IMR-90 (cell line): ENCODE data around the gene SPCS2. TPM values are rescaled to one million over a fixed set of nuclear protein-coding genes. Genes with fewer than 3 reads are reported as not detected.
A peak's percentile ranks its signal among the peaks of the same experiment; 100 is the strongest.

Experiments used
- ATAC-seq: fragments of 200-7000 bp; cut with Tn5 transposase; 2 replicates; pipeline ENCODE4 v1.9.1; 2020; ENCODE audit warnings: low read depth, mild to moderate bottlenecking, moderate library complexity
- BruUV-seq: library from RNA; stranded (reverse); fragments of 400-500 nt; replicated peaks from 2 replicates; lab custom pipeline; 2021; lab: Mats Ljungman, UMichigan
- CTCF ChIA-PET: fragments of 300-600 bp; formaldehyde crosslinking; extraction: SDS; loops from one replicate; lab custom pipeline; 2021; ENCODE audit warnings: antibody characterized with exemption; lab: Yijun Ruan, JAX
- POLR2A ChIA-PET: fragments of 300-600 bp; sonication (Branson Sonifier 250); formaldehyde crosslinking; loops from one replicate; lab custom pipeline; 2022; ENCODE audit warnings: antibody characterized with exemption; ENCODE audit not compliant: unreplicated experiment; lab: Charles Lee
- DNase-seq: peaks from one replicate; pipeline ENCODE4 v3.0.0; 2013
- H2AFZ ChIP-seq: replicated peaks from 2 replicates; pipeline ENCODE3; 2013; ENCODE audit warnings: low read length, mild to moderate bottlenecking; ENCODE audit not compliant: poor library complexity
- H2AK5ac ChIP-seq: 2 replicates; pipeline ENCODE4 v1.6.1; 2013; ENCODE audit warnings: low read depth, low read length, inconsistent platforms
- H2AK9ac ChIP-seq: replicated peaks from 2 replicates; pipeline ENCODE3; 2013; ENCODE audit warnings: mild to moderate bottlenecking, low read depth, low read length, moderate library complexity; ENCODE audit not compliant: poor library complexity
- H2BK120ac ChIP-seq: 2 replicates; pipeline ENCODE4 v1.6.1; 2013; ENCODE audit warnings: low read depth, low read length, inconsistent platforms
- H2BK15ac ChIP-seq: 3 replicates; pipeline ENCODE4 v1.6.1; 2013; ENCODE audit warnings: low read depth, low read length, inconsistent platforms
- H2BK20ac ChIP-seq: 2 replicates; pipeline ENCODE4 v1.6.1; 2013; ENCODE audit warnings: low read depth, mild to moderate bottlenecking, inconsistent platforms, low read length, moderate library complexity
- H2BK5ac ChIP-seq: 2 replicates; pipeline ENCODE4 v1.6.1; 2013; ENCODE audit warnings: mild to moderate bottlenecking, low read depth, low read length, inconsistent platforms; ENCODE audit not compliant: poor library complexity, severe bottlenecking
- H3K14ac ChIP-seq: replicated peaks from 2 replicates; pipeline ENCODE4 v1.6.1; 2013; ENCODE audit warnings: low read depth, low read length, inconsistent platforms
- H3K18ac ChIP-seq: 2 replicates; pipeline ENCODE4 v1.6.1; 2013; ENCODE audit warnings: low read depth, low read length, control low read depth
- H3K23ac ChIP-seq: 2 replicates; pipeline ENCODE4 v1.6.1; 2013; ENCODE audit warnings: low read depth, low read length, inconsistent platforms
- H3K27ac ChIP-seq: 2 replicates; pipeline ENCODE4 v1.5.1; 2013; ENCODE audit warnings: mild to moderate bottlenecking, control low read depth, low read length; ENCODE audit not compliant: insufficient read depth
- H3K27me3 ChIP-seq: 2 replicates; pipeline ENCODE4 v1.6.1; 2013; ENCODE audit warnings: low read length; ENCODE audit not compliant: control insufficient read depth, insufficient read depth
- H3K36me3 ChIP-seq: 2 replicates; pipeline ENCODE4 v1.6.1; 2013; ENCODE audit warnings: low read length, mixed read lengths; ENCODE audit not compliant: control insufficient read depth, insufficient read depth
- H3K4ac ChIP-seq: 2 replicates; pipeline ENCODE4 v1.6.1; 2013; ENCODE audit warnings: low read depth, low read length, inconsistent platforms
- H3K4me1 ChIP-seq: 2 replicates; pipeline ENCODE4 v1.6.1; 2013; ENCODE audit warnings: low read length, mixed read lengths; ENCODE audit not compliant: control insufficient read depth, insufficient read depth
- H3K4me2 ChIP-seq: 2 replicates; pipeline ENCODE4 v1.6.1; 2013; ENCODE audit warnings: low read depth, mild to moderate bottlenecking, control low read depth, low read length, moderate library complexity
- H3K4me3 ChIP-seq: 2 replicates; pipeline ENCODE4 v1.5.1; 2013; ENCODE audit warnings: low read depth, mild to moderate bottlenecking, control low read depth, low read length, moderate library complexity; ENCODE audit not compliant: insufficient read depth
- H3K56ac ChIP-seq: 2 replicates; pipeline ENCODE4 v1.6.1; 2013; ENCODE audit warnings: low read length, inconsistent platforms; ENCODE audit not compliant: insufficient read depth; ENCODE audit errors: extremely low read depth
- H3K79me1 ChIP-seq, 2 experiments: 2 replicates each; pipeline ENCODE4 v1.6.1; 2013; ENCODE audit warnings: low read length in 2 of 2, inconsistent platforms in 1 of 2, low read depth in 1 of 2
- H3K9ac ChIP-seq: 2 replicates; pipeline ENCODE4 v1.6.1; 2013; ENCODE audit warnings: low read depth, low read length, control low read depth
- H3K9me1 ChIP-seq: 2 replicates; pipeline ENCODE4 v1.6.1; 2013; ENCODE audit warnings: low read length, inconsistent platforms; ENCODE audit not compliant: insufficient read depth
- H3K9me3 ChIP-seq: 2 replicates; pipeline ENCODE4 v1.6.1; 2013; ENCODE audit warnings: low read length; ENCODE audit not compliant: control insufficient read depth, insufficient read depth
- H4K20me1 ChIP-seq: 2 replicates; pipeline ENCODE4 v1.6.1; 2013; ENCODE audit warnings: low read length, inconsistent platforms; ENCODE audit not compliant: insufficient read depth
- H4K5ac ChIP-seq: 2 replicates; pipeline ENCODE4 v1.6.1; 2013; ENCODE audit warnings: mild to moderate bottlenecking, low read depth, low read length, control low read depth
- H4K8ac ChIP-seq, 2 experiments: 2 replicates each; pipeline ENCODE4 v1.6.1; 2013; ENCODE audit warnings: low read depth in 2 of 2, low read length in 2 of 2, control low read depth in 1 of 2, inconsistent platforms in 1 of 2
- H4K91ac ChIP-seq: 2 replicates; pipeline ENCODE4 v1.6.1; 2013; ENCODE audit warnings: low read depth, low read length, inconsistent platforms; ENCODE audit not compliant: insufficient read depth
- BHLHE40 ChIP-seq: fragments of 150-350 bp; IDR thresholded peaks from 2 replicates; pipeline ENCODE4 v1.6.1; 2016; ENCODE audit warnings: mild to moderate bottlenecking, low read depth, low read length
- CEBPB ChIP-seq: IDR thresholded peaks from 2 replicates; pipeline ENCODE4 v1.6.1; 2012; ENCODE audit warnings: low read depth, low read length, improper control_type of control experiment
- CHD1 ChIP-seq: IDR thresholded peaks from 2 replicates; pipeline ENCODE4 v1.6.1; 2012; ENCODE audit warnings: low read depth, low read length, improper control_type of control experiment
- POLR2A ChIP-seq: IDR thresholded peaks from 2 replicates; pipeline ENCODE4 v1.6.1; 2012; ENCODE audit warnings: mild to moderate bottlenecking, low read depth, low read length
- RAD21 ChIP-seq: IDR thresholded peaks from 2 replicates; pipeline ENCODE4 v1.6.1; 2012; ENCODE audit warnings: low read length, improper control_type of control experiment
- SMC3 ChIP-seq: fragments of 150-350 bp; IDR thresholded peaks from 2 replicates; pipeline ENCODE4 v1.6.1; 2016; ENCODE audit warnings: low read depth, mild to moderate bottlenecking, antibody characterized with exemption, low read length, moderate library complexity
- WGBS, 2 experiments: methylation state at CpG; one replicate each; pipeline versions ENCODE4 v1.1.5 to v1.1.7; 2013; ENCODE audit warnings: missing lambda C conversion rate in 2 of 2; ENCODE audit not compliant: insufficient read length in 1 of 2; ENCODE audit errors: extremely low coverage in 2 of 2; 5-methylcytosine and 5-hydroxymethylcytosine counted together
- dilution Hi-C: fragments of 300-500 bp; cut with HindIII; formaldehyde crosslinking; loops from one replicate; pipeline ENCODE4 v1.14.3; 2018; ENCODE audit warnings: low sequenced_read_pairs; ENCODE audit not compliant: unreplicated experiment
- in situ Hi-C: fragments of 300-500 bp; cut with MboI; formaldehyde crosslinking; loops from 3 replicates; pipeline ENCODE4 v1.14.3; 2019; ENCODE audit warnings: low sequenced_read_pairs, inconsistent platforms, mixed read lengths
- intact Hi-C: fragments of 100-400 bp; cut with micrococcal nuclease; formaldehyde crosslinking; loops from 2 replicates; pipeline ENCODE4 v1.10.0; 2022
- polyA plus RNA-seq, 3 experiments: library from polyadenylated mRNA; depleted of rRNA; stranded (reverse); fragments of >200 nt; gene quantifications; 2 replicates each; pipeline ENCODE4 v1.2.3, GENCODE V29; 2012; ENCODE audit warnings: low replicate concordance in 1 of 3
- total RNA-seq: library from RNA; depleted of rRNA; stranded (reverse); fragments of >200 nt; gene quantifications from 2 replicates; pipeline ENCODE4 v1.2.3, GENCODE V29; 2012
- TF ChIP-seq, protein P1 (sequence below): fragments of 150-350 bp; IDR thresholded peaks from 2 replicates; pipeline ENCODE4 v1.6.1; 2017; ENCODE audit warnings: mild to moderate bottlenecking, antibody characterized with exemption, low read length, low read depth
- TF ChIP-seq, protein P2 (sequence below): fragments of 150-350 bp; IDR thresholded peaks from 2 replicates; pipeline ENCODE4 v1.6.1; 2016; ENCODE audit warnings: low read depth, mild to moderate bottlenecking, low read length, moderate library complexity, borderline replicate concordance
- TF ChIP-seq, protein P3 (sequence below): conservative IDR thresholded peaks from 2 replicates; pipeline ENCODE4 v1.5.1; 2012; ENCODE audit warnings: mild to moderate bottlenecking, low read depth, low read length, improper control_type of control experiment

Gene SPCS2
- total and polyA plus RNA-seq, 2 of the 4 experiments (the other 2 are of a cell fraction), result 15.4 to 76.0 TPM

GRCh38 chr11:74942073-74942759 is 6.8 kb upstream of the SPCS2 start:
- no TSS peak for BruUV-seq
- H2BK15ac ChIP-seq, result peak overlapping the region; percentile 58
- H3K4me3 ChIP-seq, result no peak overlapping the region
- H2BK5ac ChIP-seq, result peak overlapping the region; percentile 80
- ChIA-PET POLR2A (no interaction called here), CTCF (interaction anchor here (0.6 to 0.7 kb wide), 2 partner anchors 72 to 1894 kb away, joined by 3 to 6 read pairs; no protein-coding TSS in a partner anchor)
- H3K79me1 ChIP-seq, result peaks cover 0 to 25% of the 10 kb centered on the region in 2 experiments; a peak in 2 of 4 replicates
- H4K91ac ChIP-seq, result peak overlapping the region; percentile 69
- in situ Hi-C loops (no loop called here), intact Hi-C loops (no loop called here), dilution Hi-C loops (no loop called here)
- H3K23ac ChIP-seq, result 0 out of 2 replicates have a peak overlapping the region, but pooled peaks have one; percentile 77
- H4K5ac ChIP-seq, result no peak overlapping the region
- WGBS, 2 experiments, result 100% methylated on average over 3 of the region's 5 CpGs; no CpG with 5 or more reads in 1 of the 2 experiments
- H4K20me1 ChIP-seq, result no peaks in the 10 kb centered on the region; the same call in 1 of the 2 replicates
- ATAC-seq, result no peak
- peak overlapping the region; percentile 36 to 42; a peak in 2 of 4 replicates for H4K8ac ChIP-seq
- H3K4me2 ChIP-seq, result no peak overlapping the region
- no peak overlapping the region for H2AFZ ChIP-seq
- H3K4me1 ChIP-seq, result peaks cover 15% of the 10 kb centered on the region
- H3K9me1 ChIP-seq, result peaks cover 19% of the 10 kb centered on the region
- TF ChIP-seq POLR2A (no peak), SMC3 (no peak), CHD1 (no peak), CEBPB (no peak), RAD21 (no peak), BHLHE40 (no peak)
- TF ChIP-seq, protein P1, sequence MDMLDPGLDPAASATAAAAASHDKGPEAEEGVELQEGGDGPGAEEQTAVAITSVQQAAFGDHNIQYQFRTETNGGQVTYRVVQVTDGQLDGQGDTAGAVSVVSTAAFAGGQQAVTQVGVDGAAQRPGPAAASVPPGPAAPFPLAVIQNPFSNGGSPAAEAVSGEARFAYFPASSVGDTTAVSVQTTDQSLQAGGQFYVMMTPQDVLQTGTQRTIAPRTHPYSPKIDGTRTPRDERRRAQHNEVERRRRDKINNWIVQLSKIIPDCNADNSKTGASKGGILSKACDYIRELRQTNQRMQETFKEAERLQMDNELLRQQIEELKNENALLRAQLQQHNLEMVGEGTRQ, result no peak
- TF ChIP-seq, protein P2, sequence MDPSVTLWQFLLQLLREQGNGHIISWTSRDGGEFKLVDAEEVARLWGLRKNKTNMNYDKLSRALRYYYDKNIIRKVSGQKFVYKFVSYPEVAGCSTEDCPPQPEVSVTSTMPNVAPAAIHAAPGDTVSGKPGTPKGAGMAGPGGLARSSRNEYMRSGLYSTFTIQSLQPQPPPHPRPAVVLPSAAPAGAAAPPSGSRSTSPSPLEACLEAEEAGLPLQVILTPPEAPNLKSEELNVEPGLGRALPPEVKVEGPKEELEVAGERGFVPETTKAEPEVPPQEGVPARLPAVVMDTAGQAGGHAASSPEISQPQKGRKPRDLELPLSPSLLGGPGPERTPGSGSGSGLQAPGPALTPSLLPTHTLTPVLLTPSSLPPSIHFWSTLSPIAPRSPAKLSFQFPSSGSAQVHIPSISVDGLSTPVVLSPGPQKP, result no peak
- TF ChIP-seq, protein P3, sequence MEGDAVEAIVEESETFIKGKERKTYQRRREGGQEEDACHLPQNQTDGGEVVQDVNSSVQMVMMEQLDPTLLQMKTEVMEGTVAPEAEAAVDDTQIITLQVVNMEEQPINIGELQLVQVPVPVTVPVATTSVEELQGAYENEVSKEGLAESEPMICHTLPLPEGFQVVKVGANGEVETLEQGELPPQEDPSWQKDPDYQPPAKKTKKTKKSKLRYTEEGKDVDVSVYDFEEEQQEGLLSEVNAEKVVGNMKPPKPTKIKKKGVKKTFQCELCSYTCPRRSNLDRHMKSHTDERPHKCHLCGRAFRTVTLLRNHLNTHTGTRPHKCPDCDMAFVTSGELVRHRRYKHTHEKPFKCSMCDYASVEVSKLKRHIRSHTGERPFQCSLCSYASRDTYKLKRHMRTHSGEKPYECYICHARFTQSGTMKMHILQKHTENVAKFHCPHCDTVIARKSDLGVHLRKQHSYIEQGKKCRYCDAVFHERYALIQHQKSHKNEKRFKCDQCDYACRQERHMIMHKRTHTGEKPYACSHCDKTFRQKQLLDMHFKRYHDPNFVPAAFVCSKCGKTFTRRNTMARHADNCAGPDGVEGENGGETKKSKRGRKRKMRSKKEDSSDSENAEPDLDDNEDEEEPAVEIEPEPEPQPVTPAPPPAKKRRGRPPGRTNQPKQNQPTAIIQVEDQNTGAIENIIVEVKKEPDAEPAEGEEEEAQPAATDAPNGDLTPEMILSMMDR, result no peak
- no peak for DNase-seq
- peak overlapping the region; percentile 82 for H2AK5ac ChIP-seq
- H3K18ac ChIP-seq, result no peak overlapping the region
- no peaks in the 10 kb centered on the region for H3K27me3 ChIP-seq
- H2BK120ac ChIP-seq, result peak overlapping the region; percentile 85
- peak overlapping the region; percentile 77 for H3K14ac ChIP-seq
- peak overlapping the region; percentile 9; the same call in 1 of the 2 replicates for H3K9ac ChIP-seq
- peak overlapping the region; percentile 86 for H2BK20ac ChIP-seq
- H2AK9ac ChIP-seq, result peak overlapping the region; percentile 93
- H3K9me3 ChIP-seq, result no peaks in the 10 kb centered on the region
- no peak overlapping the region; the same call in 1 of the 2 replicates for H3K27ac ChIP-seq
- no peak overlapping the region for H3K56ac ChIP-seq
- H3K36me3 ChIP-seq, result no peaks in the 10 kb centered on the region; the same call in 1 of the 2 replicates
- peak overlapping the region; percentile 78 for H3K4ac ChIP-seq
